ENCODE results near the gene STRA6.

STRA6 gene

GRCh38 chr15:74191798-74192197, 10.8 kb downstream of the STRA6 start:
- no peak overlapping the region for H2BK120ac ChIP-seq (ENCODE audit: low read depth, low read length)
- H3K14ac ChIP-seq (ENCODE audit: low read length in 2 of 2): no peak overlapping the region
- no peak overlapping the region for H2BK15ac ChIP-seq (ENCODE audit: low read depth, poor library complexity, severe bottlenecking)
- H2AFZ ChIP-seq (ENCODE audit: low read depth, low read length): no peak overlapping the region
- peak; percentile 21 for DNase-seq
- no peak overlapping the region for H4K91ac ChIP-seq (ENCODE audit: low read length)
- H3K36me3 ChIP-seq (ENCODE audit: control insufficient read depth in 1 of 2, insufficient read depth in 2 of 2, low read depth in 1 of 2, low read length in 2 of 2): peaks cover 0 to 35% of the 10 kb centered on the region in 2 experiments
- WGBS: 79% methylated on average over 3 of the region's 3 CpGs
- H3K4me3 ChIP-seq (ENCODE audit: insufficient read depth in 1 of 2, low read depth in 1 of 2, low read length in 2 of 2): no peak overlapping the region
- H3K27me3 ChIP-seq (ENCODE audit: control insufficient read depth in 1 of 2, insufficient read depth in 1 of 2, low read length in 2 of 2): peaks cover 3 to 9% of the 10 kb centered on the region in 2 experiments
- H2BK5ac ChIP-seq (ENCODE audit: low read depth, low read length, poor library complexity, severe bottlenecking): no peak overlapping the region
- H3K4me1 ChIP-seq (ENCODE audit: control insufficient read depth, insufficient read depth, low read depth, low read length): peaks cover 22% of the 10 kb centered on the region
- no peak overlapping the region for H2BK12ac ChIP-seq (ENCODE audit: low read length in 2 of 2)
- no peak overlapping the region for H4K8ac ChIP-seq (ENCODE audit: low read length)
- H3K4me2 ChIP-seq (ENCODE audit: low read length, poor library complexity, severe bottlenecking): no peak overlapping the region
- no peak overlapping the region for H3K18ac ChIP-seq (ENCODE audit: low read depth in 1 of 2, low read length in 2 of 2)
- H3K79me1 ChIP-seq (replicated peaks; ENCODE audit: low read length, poor library complexity, severe bottlenecking): no peaks in the 10 kb centered on the region
- no peak overlapping the region for H3K27ac ChIP-seq (ENCODE audit: low read length, poor library complexity, severe bottlenecking)
- H3K9ac ChIP-seq (ENCODE audit: low read length): no peak overlapping the region
- no peak overlapping the region for H3K4ac ChIP-seq (ENCODE audit: low read depth in 1 of 2, low read length in 2 of 2)
- no peak overlapping the region for H3K23ac ChIP-seq (ENCODE audit: low read length in 2 of 2)
- H2AK5ac ChIP-seq (ENCODE audit: low read length, severe bottlenecking): peak overlapping the region; percentile 57
- no peaks in the 10 kb centered on the region for H3K9me3 ChIP-seq (ENCODE audit: control insufficient read depth, low read length)

- 94% methylated on average over 11 of the region's 11 CpGs for WGBS
- Histone ChIP-seq H2AK5ac (ENCODE audit: low read length, severe bottlenecking) (no peak overlapping the region), H4K91ac (ENCODE audit: low read length) (no peak overlapping the region), H3K4me2 (ENCODE audit: low read length, poor library complexity, severe bottlenecking) (no peak overlapping the region), H3K4me3 (ENCODE audit: insufficient read depth in 1 of 2, low read depth in 1 of 2, low read length in 2 of 2) (no peak overlapping the region), H2BK12ac (ENCODE audit: low read length in 2 of 2) (no peak overlapping the region), H3K27me3 (ENCODE audit: control insufficient read depth in 1 of 2, insufficient read depth in 1 of 2, low read length in 2 of 2) (peaks cover 3 to 9% of the 10 kb centered on the region in 2 experiments), H3K18ac (ENCODE audit: low read depth in 1 of 2, low read length in 2 of 2) (no peak overlapping the region), H2BK120ac (ENCODE audit: low read depth, low read length) (no peak overlapping the region), H3K23ac (ENCODE audit: low read length in 2 of 2) (no peak overlapping the region), H2BK15ac (ENCODE audit: low read depth, poor library complexity, severe bottlenecking) (peak overlapping the region; percentile 6), H3K9ac (ENCODE audit: low read length) (no peak overlapping the region), H3K9me3 (ENCODE audit: control insufficient read depth, low read length) (no peaks in the 10 kb centered on the region), H3K14ac (ENCODE audit: low read length in 2 of 2) (no peak overlapping the region), H3K4me1 (ENCODE audit: control insufficient read depth, insufficient read depth, low read depth, low read length) (peaks cover 7% of the 10 kb centered on the region), H2AFZ (ENCODE audit: low read depth, low read length) (no peak overlapping the region), H3K4ac (ENCODE audit: low read depth in 1 of 2, low read length in 2 of 2) (no peak overlapping the region), H3K79me1 (replicated peaks; ENCODE audit: low read length, poor library complexity, severe bottlenecking) (no peaks in the 10 kb centered on the region), H3K36me3 (ENCODE audit: control insufficient read depth in 1 of 2, insufficient read depth in 2 of 2, low read depth in 1 of 2, low read length in 2 of 2) (peaks cover 0 to 34% of the 10 kb centered on the region in 2 experiments), H3K27ac (ENCODE audit: low read length, poor library complexity, severe bottlenecking) (no peak overlapping the region), H4K8ac (ENCODE audit: low read length) (no peak overlapping the region), H2BK5ac (ENCODE audit: low read depth, low read length, poor library complexity, severe bottlenecking) (no peak overlapping the region)
- DNase-seq: no peak
These were observed 14.4 kb downstream of the STRA6 start for GRCh38 chr15:74188216-74188615.

- Histone ChIP-seq H2BK5ac (ENCODE audit: low read depth, low read length, poor library complexity, severe bottlenecking) (no peak overlapping the region), H4K91ac (ENCODE audit: low read length) (no peak overlapping the region), H2BK120ac (ENCODE audit: low read depth, low read length) (no peak overlapping the region), H3K4me2 (ENCODE audit: low read length, poor library complexity, severe bottlenecking) (no peak overlapping the region), H2AFZ (ENCODE audit: low read depth, low read length) (no peak overlapping the region), H3K18ac (ENCODE audit: low read depth in 1 of 2, low read length in 2 of 2) (no peak overlapping the region), H3K9ac (ENCODE audit: low read length) (no peak overlapping the region), H3K4me1 (ENCODE audit: control insufficient read depth, insufficient read depth, low read depth, low read length) (peaks cover 6% of the 10 kb centered on the region), H3K23ac (ENCODE audit: low read length in 2 of 2) (no peak overlapping the region), H4K8ac (ENCODE audit: low read length) (no peak overlapping the region), H3K14ac (ENCODE audit: low read length in 2 of 2) (no peak overlapping the region), H3K9me3 (ENCODE audit: control insufficient read depth, low read length) (no peaks in the 10 kb centered on the region), H3K4ac (ENCODE audit: low read depth in 1 of 2, low read length in 2 of 2) (no peak overlapping the region), H3K4me3 (ENCODE audit: insufficient read depth in 1 of 2, low read depth in 1 of 2, low read length in 2 of 2) (no peak overlapping the region), H2BK12ac (ENCODE audit: low read length in 2 of 2) (no peak overlapping the region), H3K27ac (ENCODE audit: low read length, poor library complexity, severe bottlenecking) (no peak overlapping the region), H2BK15ac (ENCODE audit: low read depth, poor library complexity, severe bottlenecking) (no peak overlapping the region), H3K36me3 (ENCODE audit: control insufficient read depth in 1 of 2, insufficient read depth in 2 of 2, low read depth in 1 of 2, low read length in 2 of 2) (peaks cover 0 to 35% of the 10 kb centered on the region in 2 experiments), H3K79me1 (replicated peaks; ENCODE audit: low read length, poor library complexity, severe bottlenecking) (no peaks in the 10 kb centered on the region), H2AK5ac (ENCODE audit: low read length, severe bottlenecking) (no peak overlapping the region), H3K27me3 (ENCODE audit: control insufficient read depth in 1 of 2, insufficient read depth in 1 of 2, low read length in 2 of 2) (peaks cover 3 to 9% of the 10 kb centered on the region in 2 experiments)
- 81% methylated on average over 7 of the region's 8 CpGs for WGBS
- no peak for DNase-seq
These were observed 16.8 kb downstream of the STRA6 start for GRCh38 chr15:74185710-74186348.

- H3K14ac ChIP-seq (ENCODE audit: low read length in 2 of 2): no peak overlapping the region
- peaks cover 0 to 34% of the 10 kb centered on the region in 2 experiments for H3K36me3 ChIP-seq (ENCODE audit: control insufficient read depth in 1 of 2, insufficient read depth in 2 of 2, low read depth in 1 of 2, low read length in 2 of 2)
- no peak for DNase-seq
- H3K27me3 ChIP-seq (ENCODE audit: control insufficient read depth in 1 of 2, insufficient read depth in 1 of 2, low read length in 2 of 2): peaks cover 3 to 9% of the 10 kb centered on the region in 2 experiments
- H2BK15ac ChIP-seq (ENCODE audit: low read depth, poor library complexity, severe bottlenecking): peak overlapping the region; percentile 9
- no peak overlapping the region for H4K8ac ChIP-seq (ENCODE audit: low read length)
- peak overlapping the region in 1 of 2 experiments; percentile 11 for H2BK12ac ChIP-seq (ENCODE audit: low read length in 2 of 2)
- no peak overlapping the region for H3K4me2 ChIP-seq (ENCODE audit: low read length, poor library complexity, severe bottlenecking)
- no peak overlapping the region for H3K4ac ChIP-seq (ENCODE audit: low read depth in 1 of 2, low read length in 2 of 2)
- H2AFZ ChIP-seq (ENCODE audit: low read depth, low read length): no peak overlapping the region
- peaks cover 17% of the 10 kb centered on the region for H3K4me1 ChIP-seq (ENCODE audit: control insufficient read depth, insufficient read depth, low read depth, low read length)
- H2AK5ac ChIP-seq (ENCODE audit: low read length, severe bottlenecking): no peak overlapping the region
- H2BK5ac ChIP-seq (ENCODE audit: low read depth, low read length, poor library complexity, severe bottlenecking): no peak overlapping the region
- H4K91ac ChIP-seq (ENCODE audit: low read length): peak overlapping the region; percentile 27
- H3K9ac ChIP-seq (ENCODE audit: low read length): no peak overlapping the region
- no peaks in the 10 kb centered on the region for H3K9me3 ChIP-seq (ENCODE audit: control insufficient read depth, low read length)
- H2BK120ac ChIP-seq (ENCODE audit: low read depth, low read length): no peak overlapping the region
- 82% methylated on average over 11 of the region's 12 CpGs for WGBS
- no peaks in the 10 kb centered on the region for H3K79me1 ChIP-seq (replicated peaks; ENCODE audit: low read length, poor library complexity, severe bottlenecking)
- no peak overlapping the region for H3K18ac ChIP-seq (ENCODE audit: low read depth in 1 of 2, low read length in 2 of 2)
- H3K4me3 ChIP-seq (ENCODE audit: insufficient read depth in 1 of 2, low read depth in 1 of 2, low read length in 2 of 2): no peak overlapping the region
- no peak overlapping the region for H3K27ac ChIP-seq (ENCODE audit: low read length, poor library complexity, severe bottlenecking)
- no peak overlapping the region for H3K23ac ChIP-seq (ENCODE audit: low read length in 2 of 2)
These were observed 17.9 kb downstream of the STRA6 start for GRCh38 chr15:74184582-74185091.
